ENCODE results near the gene DGKQ.

- TF ChIP-seq TBP (IDR thresholded peaks at IDR 0.05; ENCODE audit: low read depth, low read length) (no peak), RFX5 (IDR thresholded peaks at IDR 0.05; ENCODE audit: borderline replicate concordance, low read depth, low read length) (no peak), EZH2 (IDR thresholded peaks at IDR 0.05; ENCODE audit: low read depth, low read length, severe bottlenecking) (no peak), SUZ12 (IDR thresholded peaks at IDR 0.05; ENCODE audit: low read length) (no peak), TAF7 (optimal IDR thresholded peaks at IDR 0.05; ENCODE audit: borderline replicate concordance, low read depth, low read length) (no peak), TCF12 (IDR thresholded peaks at IDR 0.05; ENCODE audit: low read depth, low read length) (no peak), SRF (IDR thresholded peaks at IDR 0.05; ENCODE audit: low read depth, low read length) (no peak), ASH2L (IDR thresholded peaks at IDR 0.05; ENCODE audit: low read length) (no peak), EP300 (IDR thresholded peaks at IDR 0.05; ENCODE audit: borderline replicate concordance in 1 of 2, low read depth in 2 of 2, low read length in 2 of 2) (no peak), POLR2A (IDR thresholded peaks at IDR 0.05; ENCODE audit: control extremely low read depth in 1 of 2, low read depth in 2 of 2, low read length in 2 of 2) (no peak), CEBPB (IDR thresholded peaks at IDR 0.05; ENCODE audit: low read depth, low read length) (no peak)
- TF ChIP-seq, protein P1, sequence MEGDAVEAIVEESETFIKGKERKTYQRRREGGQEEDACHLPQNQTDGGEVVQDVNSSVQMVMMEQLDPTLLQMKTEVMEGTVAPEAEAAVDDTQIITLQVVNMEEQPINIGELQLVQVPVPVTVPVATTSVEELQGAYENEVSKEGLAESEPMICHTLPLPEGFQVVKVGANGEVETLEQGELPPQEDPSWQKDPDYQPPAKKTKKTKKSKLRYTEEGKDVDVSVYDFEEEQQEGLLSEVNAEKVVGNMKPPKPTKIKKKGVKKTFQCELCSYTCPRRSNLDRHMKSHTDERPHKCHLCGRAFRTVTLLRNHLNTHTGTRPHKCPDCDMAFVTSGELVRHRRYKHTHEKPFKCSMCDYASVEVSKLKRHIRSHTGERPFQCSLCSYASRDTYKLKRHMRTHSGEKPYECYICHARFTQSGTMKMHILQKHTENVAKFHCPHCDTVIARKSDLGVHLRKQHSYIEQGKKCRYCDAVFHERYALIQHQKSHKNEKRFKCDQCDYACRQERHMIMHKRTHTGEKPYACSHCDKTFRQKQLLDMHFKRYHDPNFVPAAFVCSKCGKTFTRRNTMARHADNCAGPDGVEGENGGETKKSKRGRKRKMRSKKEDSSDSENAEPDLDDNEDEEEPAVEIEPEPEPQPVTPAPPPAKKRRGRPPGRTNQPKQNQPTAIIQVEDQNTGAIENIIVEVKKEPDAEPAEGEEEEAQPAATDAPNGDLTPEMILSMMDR (IDR thresholded peaks at IDR 0.05; ENCODE audit: control extremely low read depth in 1 of 3, insufficient read depth in 1 of 3, low read depth in 1 of 3, low read length in 3 of 3), result no peak
Measured at GRCh38 chr4:915041-915474, 58.3 kb downstream of the DGKQ start.

Data from H1 (cell line).